ENCODE results near the gene WWOX. TPM values are rescaled to one million over a fixed set of nuclear protein-coding genes. Genes with fewer than 3 reads are reported as not detected.

Gene WWOX
- total RNA-seq, 2 donors from 2014 or later, result 30.0 to 35.4 TPM

GRCh38 chr16:78972986-78973385 is 873.5 kb downstream of the WWOX start:
- no peaks in the 10 kb centered on the region for H3K27me3 ChIP-seq (ENCODE audit: control insufficient read depth, insufficient read depth, low read length, poor library complexity, severe bottlenecking)
- H3K36me3 ChIP-seq (ENCODE audit: control insufficient read depth, insufficient read depth, low read length), result no peaks in the 10 kb centered on the region
- WGBS, 2 experiments (ENCODE audit: insufficient coverage in 1 of 2, insufficient read length in 1 of 2), result 92 to 95% methylated on average over 7 to 12 of the region's 13 CpGs
- no peak overlapping the region for H3K4me3 ChIP-seq (ENCODE audit: low read length)
- no peaks in the 10 kb centered on the region for H3K4me1 ChIP-seq (ENCODE audit: control insufficient read depth, insufficient read depth, low read length)
- no peak for TF ChIP-seq CTCF (conservative IDR thresholded peaks at IDR 0.05)
- H3K27ac ChIP-seq (ENCODE audit: low read depth, low read length), result no peak overlapping the region
- Mint-ChIP-seq H3K4me1 (peaks cover 4% of the 10 kb centered on the region), H3K9me3 (no peaks in the 10 kb centered on the region), H3K27me3 (ENCODE audit: insufficient read depth) (no peaks in the 10 kb centered on the region), H3K27ac (no peak overlapping the region), H3K36me3 (ENCODE audit: low read depth) (no peaks in the 10 kb centered on the region), H3K4me3 (no peak overlapping the region)
- no peak for DNase-seq
- no peaks in the 10 kb centered on the region for H3K9me3 ChIP-seq (ENCODE audit: control insufficient read depth, low read length)
- no peak overlapping the region for H3K9ac ChIP-seq (ENCODE audit: extremely low read depth, low read length, poor library complexity, severe bottlenecking)

- TF ChIP-seq CTCF (conservative IDR thresholded peaks at IDR 0.05), result no peak
- H3K9me3 Mint-ChIP-seq, result no peaks in the 10 kb centered on the region
- Histone ChIP-seq H3K27ac (ENCODE audit: low read depth, low read length) (no peak overlapping the region), H3K27me3 (ENCODE audit: control insufficient read depth, insufficient read depth, low read length, poor library complexity, severe bottlenecking) (no peaks in the 10 kb centered on the region), H3K4me1 (ENCODE audit: control insufficient read depth, insufficient read depth, low read length) (no peaks in the 10 kb centered on the region), H3K9ac (ENCODE audit: extremely low read depth, low read length, poor library complexity, severe bottlenecking) (no peak overlapping the region), H3K4me3 (ENCODE audit: low read length) (no peak overlapping the region), H3K9me3 (ENCODE audit: control insufficient read depth, low read length) (no peaks in the 10 kb centered on the region), H3K36me3 (ENCODE audit: control insufficient read depth, insufficient read depth, low read length) (no peaks in the 10 kb centered on the region)
- no peaks in the 10 kb centered on the region for H3K27me3 Mint-ChIP-seq (ENCODE audit: insufficient read depth)
- WGBS, 2 experiments (ENCODE audit: insufficient coverage in 1 of 2, insufficient read length in 1 of 2), result 97% methylated on average over 9 to 10 of the region's 10 CpGs
- no peak overlapping the region for H3K4me3 Mint-ChIP-seq
- no peaks in the 10 kb centered on the region for H3K36me3 Mint-ChIP-seq (ENCODE audit: low read depth)
- H3K4me1 Mint-ChIP-seq, result no peaks in the 10 kb centered on the region
- no peak overlapping the region for H3K27ac Mint-ChIP-seq
- no peak for DNase-seq
Measured at GRCh38 chr16:78976212-78976611, 876.8 kb downstream of the WWOX start.

- H3K9me3 ChIP-seq (ENCODE audit: control insufficient read depth, low read length), result no peaks in the 10 kb centered on the region
- 93 to 98% methylated on average over 6 of the region's 6 CpGs for WGBS, 2 experiments (ENCODE audit: insufficient coverage in 1 of 2, insufficient read length in 1 of 2)
- no peaks in the 10 kb centered on the region for H3K27me3 ChIP-seq (ENCODE audit: control insufficient read depth, insufficient read depth, low read length, poor library complexity, severe bottlenecking)
Measured at GRCh38 chr16:78980825-78981224, 881.4 kb downstream of the WWOX start.

More at GRCh38 chr16:78980825-78981224, 881.4 kb downstream of the WWOX start:
- Mint-ChIP-seq H3K4me3 (no peak overlapping the region), H3K9me3 (no peaks in the 10 kb centered on the region), H3K36me3 (ENCODE audit: low read depth) (no peaks in the 10 kb centered on the region), H3K4me1 (no peaks in the 10 kb centered on the region), H3K27me3 (ENCODE audit: insufficient read depth) (no peaks in the 10 kb centered on the region), H3K27ac (no peak overlapping the region)
- H3K4me1 ChIP-seq (ENCODE audit: control insufficient read depth, insufficient read depth, low read length), result no peaks in the 10 kb centered on the region
- no peak overlapping the region for H3K4me3 ChIP-seq (ENCODE audit: low read length)
- no peak for DNase-seq
- H3K27ac ChIP-seq (ENCODE audit: low read depth, low read length), result no peak overlapping the region
- no peak overlapping the region for H3K9ac ChIP-seq (ENCODE audit: extremely low read depth, low read length, poor library complexity, severe bottlenecking)
- no peak for TF ChIP-seq CTCF (conservative IDR thresholded peaks at IDR 0.05)
- no peaks in the 10 kb centered on the region for H3K36me3 ChIP-seq (ENCODE audit: control insufficient read depth, insufficient read depth, low read length)

Data from endodermal cell (in vitro differentiated cells).